Measurements from ENCODE around the gene BRAT1.

Gene BRAT1

DNA sequence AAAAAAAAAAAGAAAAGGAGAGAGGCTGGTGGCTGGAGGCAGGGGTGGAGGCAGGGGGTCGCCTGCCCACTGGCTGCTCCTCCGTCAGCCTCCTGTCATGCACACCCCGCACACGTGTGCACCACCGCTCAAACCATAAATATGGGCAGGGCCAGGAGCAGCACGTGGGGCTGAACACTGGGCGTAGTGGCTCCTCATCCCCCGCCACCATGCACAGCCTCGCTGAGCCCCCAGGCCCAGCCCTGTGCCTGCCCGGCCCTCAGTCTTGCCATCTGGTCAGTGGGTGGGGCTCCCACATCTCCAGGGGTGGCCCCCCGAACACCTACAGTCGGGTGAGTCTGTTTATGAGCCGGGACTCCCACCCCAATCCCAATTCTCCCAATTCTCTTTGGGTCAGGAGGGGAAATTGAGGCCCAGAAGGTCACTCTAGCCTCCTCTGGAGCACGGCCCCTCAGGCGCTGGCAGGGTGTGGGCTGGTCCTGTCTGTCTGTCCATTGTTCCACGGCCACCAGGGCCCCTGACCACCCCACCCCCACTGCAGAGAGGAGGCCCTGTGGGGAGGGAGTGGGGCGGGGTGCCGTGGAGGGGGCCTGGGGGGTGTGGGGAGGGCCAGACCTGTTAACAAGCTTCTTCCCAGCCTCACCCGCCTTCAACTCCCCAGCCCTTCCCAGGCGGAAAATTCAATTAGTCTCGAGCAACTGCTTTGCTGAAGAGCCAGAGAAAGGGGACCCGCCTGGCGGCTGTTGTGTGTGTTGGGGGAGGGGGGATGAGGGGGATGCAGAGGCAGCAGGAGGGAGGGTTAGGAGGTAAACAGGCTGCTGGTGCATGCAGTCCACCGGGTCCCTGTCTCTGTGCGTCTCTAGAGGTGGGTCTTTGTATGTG is 59.7 kb downstream of the BRAT1 start:
- no peak for DNase-seq

DNA sequence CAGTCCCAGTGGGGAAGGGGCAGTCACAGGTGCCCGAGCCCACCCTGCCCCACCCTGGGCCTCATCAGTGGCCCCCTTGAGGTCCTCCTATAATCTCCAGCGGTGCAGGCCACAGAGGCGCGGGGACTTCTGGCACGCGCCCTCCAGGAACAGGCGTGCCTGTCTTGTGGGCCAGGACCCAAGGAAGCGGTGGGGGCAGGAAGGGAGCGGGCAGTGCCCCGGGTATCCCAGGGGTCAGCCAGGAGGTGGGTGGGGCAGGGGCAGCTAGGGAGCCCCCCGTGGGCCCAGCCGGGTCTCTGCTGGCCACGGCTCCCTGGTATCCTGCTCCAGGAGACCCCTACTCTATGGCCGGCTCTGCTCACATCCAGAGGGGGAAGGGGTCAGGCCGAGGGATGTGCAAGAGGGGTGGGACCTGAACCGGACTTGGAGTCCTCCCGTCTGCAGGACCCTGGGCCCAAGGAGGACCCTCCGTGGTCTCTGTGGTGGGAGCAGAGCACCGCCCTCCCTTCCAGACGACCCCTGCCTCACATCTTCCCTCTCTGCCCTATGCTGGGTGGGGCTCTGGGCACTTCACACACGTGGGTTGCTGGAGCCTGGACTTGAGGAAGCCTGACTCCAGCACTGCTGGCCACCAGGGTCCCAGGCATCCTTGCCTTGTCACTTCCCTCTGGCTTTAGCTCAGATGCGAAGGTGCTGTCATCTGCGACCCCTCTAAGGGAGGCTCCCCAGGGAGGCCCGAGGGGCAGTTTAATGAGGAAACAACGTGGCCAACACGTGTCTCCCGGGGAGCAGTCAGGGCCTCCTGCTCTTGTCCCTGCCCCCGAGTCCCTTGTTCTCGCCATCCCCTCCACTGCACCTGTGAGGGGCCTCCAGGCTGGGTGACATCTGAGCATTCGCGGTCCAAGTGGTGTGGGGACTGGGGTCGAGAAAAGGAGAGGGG is 60.9 kb downstream of the BRAT1 start:
- no peak for DNase-seq

- no peak for DNase-seq
Measured at GRCh38 chr7:2493205-2494164, 61.8 kb downstream of the BRAT1 start.

DNA sequence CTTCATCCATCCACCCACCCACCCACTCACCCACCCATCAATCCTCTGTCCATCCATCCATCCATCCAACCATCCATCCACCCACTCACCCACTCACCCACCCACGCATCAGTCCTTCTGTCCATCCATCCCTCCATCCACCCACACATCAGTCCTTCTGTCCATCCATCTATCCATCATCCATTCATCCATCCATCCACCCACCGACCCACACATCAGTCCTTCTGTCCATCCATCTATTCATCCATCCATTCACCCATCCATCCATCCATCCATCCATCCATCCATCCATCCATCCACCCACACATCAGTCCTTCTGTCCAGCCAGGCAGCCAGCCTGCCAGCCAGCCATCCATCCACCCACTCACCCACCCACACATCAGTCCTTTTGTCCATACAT is 63.3 kb downstream of the BRAT1 start:
- DNase-seq: no peak

- DNase-seq: no peak
Measured at GRCh38 chr7:2490181-2490651, 65.1 kb downstream of the BRAT1 start.

DNA sequence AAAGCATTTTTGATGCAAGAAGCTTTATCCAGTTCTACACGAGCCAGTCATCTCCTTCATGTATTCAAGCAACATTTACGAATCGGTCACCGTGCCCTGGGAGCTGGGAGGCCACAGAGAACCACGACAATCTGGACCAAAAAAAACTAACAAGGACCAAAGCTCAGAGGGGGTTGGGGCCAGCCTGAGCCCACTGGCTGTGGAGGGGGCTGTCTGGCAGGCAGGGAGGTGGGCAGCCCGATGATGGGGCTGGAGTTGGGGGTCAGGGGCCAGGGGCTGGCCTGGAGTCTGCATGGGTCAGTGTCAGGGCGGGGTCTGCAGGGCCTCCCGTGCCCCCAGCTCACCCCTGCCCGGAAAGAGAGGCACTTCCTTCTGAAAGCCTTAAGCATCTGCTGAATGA is 66.6 kb downstream of the BRAT1 start:
- no peak for DNase-seq

DNA sequence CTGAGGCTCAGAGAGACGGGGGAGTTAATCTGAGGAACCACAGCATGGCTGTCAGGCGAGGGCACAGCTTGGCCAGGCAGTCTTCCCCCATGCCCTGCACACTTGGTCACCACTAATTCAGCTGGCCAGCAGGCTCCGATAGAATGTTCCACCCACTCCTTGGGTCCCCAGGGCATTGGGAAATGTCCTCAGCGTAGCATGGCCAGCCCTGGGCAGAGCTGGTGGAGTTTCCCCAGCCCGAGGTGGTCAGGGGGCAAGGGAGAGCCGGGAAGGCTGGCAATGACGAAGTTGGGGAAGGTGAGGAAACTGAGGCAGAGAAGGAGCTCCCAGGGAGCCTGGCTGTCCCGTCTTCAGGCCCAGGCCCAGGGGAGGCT is 67.1 kb downstream of the BRAT1 start:
- DNase-seq: no peak

Measured in stimulated activated CD4-positive, alpha-beta T cell treated with anti-CD3 and anti-CD28 coated beads, Interleukin-4, amount 100 ng/mL, for 4 hours (primary cell).